ENCODE measurements around the gene CACNA1A.
A peak's percentile ranks its signal among the peaks of the same experiment; 100 is the strongest.
"Not testable (repeated sequence)": the region's sequence is repeated elsewhere in the genome, so short reads cannot be mapped to it uniquely, and the experiment has no call there.

The CACNA1A gene

DNA sequence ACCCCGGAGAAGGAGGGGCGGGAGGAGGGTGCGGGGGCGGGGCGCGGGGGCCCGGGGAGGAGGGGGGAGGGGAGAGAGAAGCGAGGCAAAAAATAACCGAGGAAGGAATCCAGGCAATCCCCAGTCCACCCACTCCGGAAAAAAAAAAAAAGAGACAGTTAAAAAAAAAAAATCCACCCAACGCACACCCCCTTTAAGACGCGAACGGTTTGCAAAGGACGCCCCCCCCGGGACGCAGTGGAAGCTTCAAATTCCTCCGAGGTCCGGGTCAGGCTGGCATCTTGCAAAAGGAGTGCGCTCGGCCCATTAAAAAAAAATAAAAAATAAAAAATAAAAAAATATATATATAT lies at the start of gene CACNA1A:
Gene CACNA1A (minus strand): TSS at position 9 of the 350 bp plus-strand sequence. CDS start 255 bp downstream, outside the sequence.
- DNase-seq: no peak

DNA sequence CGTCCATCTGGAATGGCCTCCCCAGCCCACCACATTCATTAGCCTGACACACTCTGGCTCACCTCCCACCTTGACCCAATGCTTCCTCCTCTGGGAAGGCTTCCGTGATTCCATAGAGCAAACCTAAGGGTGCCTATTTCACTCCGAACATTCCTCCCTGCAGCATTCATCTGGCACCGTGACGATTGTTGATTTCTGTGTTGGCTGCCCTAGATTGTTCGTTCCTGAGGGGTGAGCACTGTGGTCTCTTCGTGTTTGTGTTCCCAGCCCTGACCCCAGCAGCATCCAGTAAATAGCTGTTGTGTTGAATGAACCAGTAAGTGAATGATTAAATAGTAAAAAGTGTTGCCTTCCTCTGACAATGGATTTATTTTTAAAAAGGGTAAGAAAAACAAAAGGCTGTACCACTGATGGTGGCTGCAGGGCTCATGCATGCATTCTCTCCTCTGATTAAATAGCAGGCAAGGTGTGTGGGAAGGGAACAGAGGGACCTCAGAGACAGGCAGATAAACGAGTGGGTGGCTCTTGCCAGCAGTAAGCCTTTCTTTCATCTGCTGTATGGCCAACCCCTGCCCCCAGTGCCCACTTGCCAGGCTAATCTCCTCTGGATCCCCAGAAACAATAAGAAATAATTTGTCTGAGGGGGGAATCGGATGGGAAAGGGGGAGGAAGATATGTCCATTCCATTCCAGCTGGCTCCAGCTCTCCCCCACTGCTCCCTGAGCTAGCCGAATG lies 48.4 kb upstream of the CACNA1A start:
- DNase-seq: no peak

DNA sequence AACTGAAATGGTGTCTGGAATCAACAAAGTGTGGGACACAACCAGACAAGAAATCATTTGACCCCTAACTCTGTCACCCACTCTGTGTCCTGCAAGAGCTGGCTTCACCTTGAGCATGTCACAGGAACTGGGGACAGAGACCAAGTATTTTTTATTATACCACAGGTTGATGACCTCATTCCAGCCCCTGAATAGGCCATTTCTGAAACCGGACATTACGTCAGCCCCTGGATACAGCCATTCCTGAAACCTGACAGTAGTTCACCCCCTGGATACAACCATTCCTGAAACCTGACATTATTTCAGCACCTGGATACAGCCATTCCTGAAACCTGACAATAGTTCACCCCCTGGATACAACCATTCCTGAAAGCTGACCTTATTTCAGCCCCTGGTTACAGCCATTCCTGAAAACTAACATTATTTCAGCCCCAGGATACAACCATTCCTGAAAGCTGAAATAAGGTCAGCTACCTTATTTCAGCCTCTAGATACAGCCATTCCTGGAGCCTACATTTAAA lies 47.7 kb upstream of the CACNA1A start:
- DNase-seq: no peak

DNA sequence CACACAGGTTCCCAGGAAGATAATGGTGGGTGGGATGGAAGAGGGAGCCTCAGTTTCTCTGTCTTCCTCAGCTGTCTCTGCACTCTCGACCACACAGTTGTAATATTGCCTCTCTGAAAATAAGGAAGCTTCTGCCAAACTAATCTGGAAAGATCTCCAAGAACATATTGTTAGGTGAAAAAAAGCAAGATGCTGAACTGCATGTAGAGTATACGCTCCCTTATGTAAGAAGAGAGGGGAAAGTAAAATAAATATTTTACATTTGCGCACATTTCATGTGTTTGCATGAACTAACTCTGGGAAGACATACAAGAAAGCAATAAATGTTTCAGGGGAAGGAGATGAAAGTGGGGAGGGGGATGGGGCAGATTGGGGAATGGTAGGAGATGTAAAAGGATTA lies 41.9 kb upstream of the CACNA1A start:
- DNase-seq: no peak

DNA sequence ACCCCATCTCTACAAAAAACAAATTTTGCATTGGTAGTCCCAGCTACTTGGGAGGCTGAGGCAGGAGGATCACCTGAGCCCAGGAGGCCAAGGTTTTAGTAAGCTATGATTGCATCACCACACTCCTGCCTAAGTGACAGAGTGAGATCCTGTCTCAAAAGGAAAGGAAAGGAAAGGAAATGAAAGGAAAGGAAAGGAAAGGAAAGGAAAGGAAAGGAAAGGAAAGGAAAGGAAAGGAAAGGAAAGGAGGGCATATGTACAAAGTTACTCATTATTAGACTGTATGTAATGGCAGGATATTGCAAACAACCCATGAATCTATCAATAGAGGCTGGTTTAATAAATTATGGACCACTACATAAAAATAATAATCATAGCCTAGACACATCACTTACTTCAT lies 40.8 kb upstream of the CACNA1A start:
- DNase-seq: no peak

DNA sequence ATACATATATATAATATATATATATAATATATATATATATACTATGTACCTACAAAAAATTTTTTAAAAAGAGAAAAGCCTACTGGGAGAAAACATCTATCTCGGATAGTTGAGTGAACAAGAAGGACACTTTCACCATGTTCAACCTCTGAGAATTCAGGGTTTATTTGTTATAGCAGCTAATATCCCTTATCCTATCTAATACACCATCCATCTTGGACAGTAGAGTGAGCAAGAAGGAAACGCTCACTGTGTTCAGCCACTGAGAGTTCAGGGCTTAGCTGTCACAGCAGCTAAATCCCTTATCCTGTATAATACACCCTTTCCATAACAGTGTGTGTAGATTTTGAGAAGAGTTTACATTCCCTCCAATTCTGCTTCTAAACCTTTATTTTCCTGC lies 38.1 kb upstream of the CACNA1A start:
- DNase-seq: no peak

DNA sequence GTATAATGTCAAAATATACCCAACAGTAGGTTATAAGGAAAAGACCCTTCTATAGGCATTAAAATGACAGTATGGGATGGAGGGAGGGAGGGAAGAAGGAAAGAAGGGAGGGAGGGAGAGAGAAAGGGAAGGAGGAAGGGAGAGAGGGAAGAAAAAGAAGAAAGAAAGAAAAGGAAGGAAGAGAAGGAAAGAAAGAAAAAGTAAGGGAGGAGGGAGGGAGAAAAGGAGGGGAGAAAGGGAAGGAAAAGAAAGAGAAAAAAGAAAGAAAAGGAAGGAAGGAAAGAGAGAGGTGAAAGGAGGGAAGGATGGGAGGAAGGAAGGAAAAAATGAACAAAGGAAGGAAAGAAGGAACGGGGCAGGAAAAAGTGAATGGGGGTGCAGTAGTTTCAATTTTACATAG lies 35.3 kb upstream of the CACNA1A start:
- no peak for DNase-seq

DNA sequence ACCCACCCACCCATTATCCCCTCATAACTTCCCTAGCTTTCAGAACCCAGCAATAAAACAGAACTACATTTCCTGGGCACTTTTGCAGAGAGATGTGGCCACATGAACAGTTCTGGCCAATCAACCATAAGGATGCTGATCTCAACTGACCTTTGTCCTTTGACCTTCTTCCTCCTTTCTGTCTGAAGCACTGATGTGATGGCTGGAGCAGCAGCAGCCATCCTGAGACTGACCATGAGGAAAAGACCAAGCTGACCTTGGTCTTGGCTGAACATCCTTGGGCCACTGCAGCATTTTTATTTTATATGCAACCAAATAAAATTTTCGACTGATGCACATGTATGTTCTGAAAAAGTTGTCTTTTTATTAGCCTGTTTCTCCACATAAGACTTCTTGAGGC lies 33.1 kb upstream of the CACNA1A start:
- DNase-seq: no peak

DNA sequence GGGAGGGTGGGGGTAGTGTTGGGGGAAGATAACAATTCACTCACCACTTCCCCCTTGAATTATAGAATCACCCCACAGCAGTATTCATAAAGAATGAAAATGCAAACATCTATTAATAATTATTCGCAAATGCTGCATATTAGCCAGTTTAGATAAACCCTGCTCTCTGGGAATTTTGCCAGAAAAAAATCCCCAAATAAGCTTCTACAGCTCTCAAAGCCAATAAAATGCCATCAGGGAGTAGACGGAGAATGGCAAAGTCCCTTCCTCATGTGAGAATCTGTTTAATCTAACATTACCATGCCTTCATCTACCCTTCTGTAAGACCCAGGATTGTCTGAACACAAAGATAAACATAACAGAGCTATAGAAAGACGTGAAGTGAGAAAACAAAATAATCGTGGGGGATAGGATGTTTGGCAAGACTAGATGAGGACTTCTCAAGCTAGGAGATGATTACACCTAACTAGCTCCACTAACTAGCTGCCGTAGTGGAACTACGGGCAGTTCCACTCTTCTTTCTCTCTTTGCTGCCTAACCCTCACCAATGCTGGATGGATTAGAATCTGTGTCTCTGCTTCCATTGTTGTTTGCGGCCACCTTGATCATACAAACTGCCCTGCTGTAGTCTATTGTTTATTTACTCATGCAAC lies 32.4 kb upstream of the CACNA1A start:
- no peak for DNase-seq

DNA sequence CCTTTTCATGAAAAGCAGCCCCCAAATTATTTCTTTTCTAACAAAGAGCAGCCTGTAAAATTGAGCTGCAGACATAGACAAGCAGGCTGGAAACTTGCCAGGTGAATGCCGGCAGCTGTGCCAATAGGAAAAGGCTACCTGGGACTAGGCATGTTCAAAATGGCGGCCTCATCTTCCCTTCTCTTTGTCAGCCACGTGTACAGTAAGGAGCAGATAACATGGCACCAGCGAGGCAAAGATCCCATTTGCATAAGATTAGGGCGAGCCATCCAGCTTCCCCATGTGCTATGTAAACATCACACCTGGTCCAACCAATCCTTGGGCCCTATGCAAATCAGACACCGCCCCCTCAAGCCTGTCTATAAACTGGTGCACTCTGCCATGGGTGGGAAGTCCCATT lies 31.2 kb upstream of the CACNA1A start:
- no peak for DNase-seq

DNA sequence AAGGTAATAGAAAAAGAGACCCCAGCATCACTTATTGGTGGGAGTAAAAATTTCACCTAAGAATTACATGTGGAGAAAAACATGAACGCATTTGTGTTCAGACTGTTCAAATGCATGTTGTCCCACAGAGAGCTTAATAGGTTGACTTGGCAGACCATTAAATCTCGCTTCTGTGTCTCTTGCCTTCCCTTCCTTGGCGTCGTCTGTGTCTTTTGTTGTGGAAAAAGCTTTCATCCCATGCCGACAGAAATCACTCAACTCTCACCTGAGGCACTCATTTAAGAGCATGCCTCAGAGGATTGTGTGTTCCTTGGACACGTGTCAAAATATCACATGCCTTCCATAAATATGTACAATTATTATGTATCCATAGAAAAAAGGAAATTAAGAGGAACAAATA lies 24.4 kb upstream of the CACNA1A start:
- no peak for DNase-seq

DNA sequence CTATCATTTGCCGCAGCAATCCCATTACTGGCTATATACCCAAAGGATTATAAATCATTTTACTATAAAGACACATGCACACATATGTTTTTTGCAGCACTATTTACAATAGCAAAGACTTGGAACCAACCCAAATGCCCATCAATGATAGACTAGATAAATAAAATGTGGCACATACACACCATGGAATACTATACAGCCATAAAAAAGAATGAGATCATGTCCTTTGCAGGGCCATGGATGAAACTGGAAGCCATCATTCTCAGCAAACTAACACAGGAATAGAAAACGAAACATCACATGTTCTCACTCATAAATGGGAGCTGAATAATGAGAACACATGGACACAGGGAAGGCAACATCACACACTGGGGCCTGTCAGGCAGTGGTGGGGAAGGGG lies 23.4 kb upstream of the CACNA1A start:
- DNase-seq: not testable (repeated sequence)

DNA sequence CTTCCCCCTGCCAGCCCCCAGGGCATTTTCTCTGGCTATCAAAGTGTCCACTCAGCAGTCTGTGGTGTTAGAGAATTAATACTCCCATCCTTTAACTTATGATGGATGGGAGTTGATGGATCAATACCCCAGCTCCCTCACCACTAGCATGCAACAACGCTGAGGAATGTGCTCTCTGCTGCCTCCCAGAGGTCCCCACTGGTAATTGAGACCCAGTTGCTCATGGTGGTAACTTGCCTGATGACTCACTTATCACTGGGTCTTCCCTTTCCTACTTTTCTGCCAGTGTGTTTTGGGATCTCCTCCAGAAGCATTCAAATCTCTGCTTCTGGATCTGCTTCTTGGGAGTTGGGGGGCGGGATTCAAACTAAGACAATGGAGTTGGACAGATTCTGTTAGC lies 20.3 kb upstream of the CACNA1A start:
- DNase-seq: peak; percentile 15

DNA sequence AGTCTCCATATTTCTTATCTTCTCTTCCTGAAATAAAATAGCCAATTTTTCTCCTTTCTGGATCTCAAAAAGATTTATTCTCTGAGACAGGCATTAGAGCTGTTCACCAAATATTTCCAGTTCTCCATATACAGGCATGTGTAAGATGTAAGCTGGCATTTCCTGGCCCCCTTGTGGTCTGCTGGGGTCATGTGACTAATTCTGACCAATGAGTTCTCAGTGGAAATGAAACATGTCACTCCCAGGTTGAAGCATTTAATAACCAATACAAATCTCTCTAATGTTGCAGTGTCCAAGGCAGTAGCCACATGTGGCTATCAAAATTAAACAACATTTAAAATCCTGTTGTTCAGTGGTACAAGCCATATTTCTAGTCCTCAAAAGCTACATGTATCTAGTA lies 14.8 kb upstream of the CACNA1A start:
- DNase-seq: no peak

DNA sequence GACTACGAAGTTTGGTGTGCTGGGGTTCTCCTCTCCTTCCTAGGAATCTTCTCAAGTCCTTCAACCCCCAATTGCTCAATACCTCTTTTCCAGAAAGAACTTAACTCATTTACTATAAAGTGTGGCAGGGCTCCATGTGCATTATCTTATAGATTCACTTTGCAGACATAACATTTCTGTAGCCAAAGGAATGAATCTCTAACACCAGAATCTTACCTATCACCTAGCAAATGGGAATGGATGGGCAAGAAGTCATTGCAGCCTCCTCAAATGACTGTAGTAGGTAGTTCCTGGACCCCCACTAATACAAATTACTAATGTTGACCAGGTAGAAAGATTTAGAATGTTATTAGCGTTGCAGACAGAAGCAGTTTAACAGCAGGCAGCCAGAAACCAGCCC lies 5.7 kb upstream of the CACNA1A start:
- DNase-seq: no peak

DNA sequence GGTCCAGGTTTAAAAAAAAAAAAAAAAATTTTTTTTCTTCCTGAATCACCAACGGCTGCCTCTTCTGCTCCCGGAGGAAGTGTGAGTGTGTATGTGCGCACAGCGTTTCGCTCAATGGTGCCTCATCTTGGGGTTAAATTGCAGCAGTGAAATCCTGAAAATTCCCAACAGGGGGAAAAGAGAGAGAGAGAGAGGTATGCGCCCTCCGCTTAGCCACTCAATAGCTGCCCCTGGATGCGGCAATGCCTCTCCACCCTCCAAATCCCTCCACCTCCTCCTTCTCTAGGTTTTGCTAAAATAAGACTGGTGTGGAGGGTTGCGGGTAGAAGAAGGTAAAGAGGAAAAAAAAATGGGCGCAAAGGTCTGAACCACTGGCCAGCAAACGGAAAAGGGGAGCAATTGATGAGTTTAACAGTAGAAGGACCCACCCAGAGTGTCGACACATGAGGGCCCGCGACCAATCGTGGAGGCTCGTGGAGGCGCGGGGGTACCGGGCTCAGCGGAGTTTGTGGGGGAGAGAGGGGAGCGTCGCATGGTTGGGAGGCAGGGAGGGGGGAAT lies 853 bp upstream of the CACNA1A start:
- no peak for DNase-seq

DNA sequence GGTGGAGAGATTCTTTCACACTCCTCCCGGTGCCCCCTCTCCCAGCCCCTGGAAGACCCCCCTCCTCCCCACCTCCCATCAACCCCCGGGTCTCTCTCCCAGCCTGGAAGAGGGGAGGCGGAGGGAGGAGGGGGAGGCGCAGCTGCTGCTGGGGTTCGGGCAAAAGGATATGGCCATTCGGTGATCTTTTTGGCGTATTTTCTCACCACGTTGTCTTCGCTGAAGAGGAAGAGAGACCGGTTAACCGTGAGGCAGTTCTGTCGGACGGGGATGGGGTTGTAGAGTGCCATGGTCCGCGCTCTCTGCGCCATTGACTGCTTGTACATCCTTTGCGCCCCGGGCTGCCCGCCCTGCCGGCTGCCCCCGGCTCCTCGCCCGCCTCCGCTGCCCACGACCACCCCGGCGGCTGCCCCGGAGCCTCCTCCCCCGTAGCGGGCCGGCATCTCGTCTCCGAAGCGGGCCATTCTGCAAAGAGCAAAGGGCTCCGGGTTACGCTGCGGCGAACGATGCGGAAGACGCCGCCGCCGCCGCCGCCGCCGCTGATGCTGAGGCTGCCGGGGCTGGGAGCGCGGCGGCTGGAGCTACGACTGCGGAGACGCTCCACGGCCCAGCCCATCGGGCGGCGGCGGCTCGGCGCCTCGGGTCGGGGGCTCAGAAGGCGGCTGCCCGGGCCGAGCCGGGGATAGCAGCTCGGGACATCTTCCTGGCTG lies 363 bp downstream of the CACNA1A start:
- DNase-seq: no peak

DNA sequence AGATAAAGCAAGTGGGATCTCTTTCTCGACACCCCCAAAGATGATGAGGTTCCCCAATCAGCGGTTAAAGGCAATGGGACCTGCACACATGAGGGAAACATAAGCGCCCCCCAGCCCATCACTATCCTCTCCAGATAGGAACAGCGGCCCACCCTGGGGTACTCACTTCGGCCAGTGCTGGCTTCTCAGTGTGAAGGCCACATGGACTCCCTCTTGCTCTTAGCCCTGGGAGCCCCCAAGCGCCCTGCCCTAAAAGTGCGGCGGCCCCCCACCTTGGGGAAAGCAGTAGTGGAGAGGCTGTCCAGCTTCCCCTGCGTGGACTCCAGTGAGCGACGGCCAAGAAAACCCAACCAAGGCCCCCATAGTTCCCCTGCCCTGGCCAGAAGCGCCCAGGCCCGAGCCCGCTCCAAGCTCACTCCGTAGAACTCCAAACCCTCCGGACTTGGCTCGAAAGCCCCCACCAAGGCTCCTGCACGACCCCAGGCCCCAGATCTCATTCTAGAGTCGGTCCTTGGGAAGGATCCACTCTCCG lies 1.0 kb downstream of the CACNA1A start:
- DNase-seq: no peak

DNA sequence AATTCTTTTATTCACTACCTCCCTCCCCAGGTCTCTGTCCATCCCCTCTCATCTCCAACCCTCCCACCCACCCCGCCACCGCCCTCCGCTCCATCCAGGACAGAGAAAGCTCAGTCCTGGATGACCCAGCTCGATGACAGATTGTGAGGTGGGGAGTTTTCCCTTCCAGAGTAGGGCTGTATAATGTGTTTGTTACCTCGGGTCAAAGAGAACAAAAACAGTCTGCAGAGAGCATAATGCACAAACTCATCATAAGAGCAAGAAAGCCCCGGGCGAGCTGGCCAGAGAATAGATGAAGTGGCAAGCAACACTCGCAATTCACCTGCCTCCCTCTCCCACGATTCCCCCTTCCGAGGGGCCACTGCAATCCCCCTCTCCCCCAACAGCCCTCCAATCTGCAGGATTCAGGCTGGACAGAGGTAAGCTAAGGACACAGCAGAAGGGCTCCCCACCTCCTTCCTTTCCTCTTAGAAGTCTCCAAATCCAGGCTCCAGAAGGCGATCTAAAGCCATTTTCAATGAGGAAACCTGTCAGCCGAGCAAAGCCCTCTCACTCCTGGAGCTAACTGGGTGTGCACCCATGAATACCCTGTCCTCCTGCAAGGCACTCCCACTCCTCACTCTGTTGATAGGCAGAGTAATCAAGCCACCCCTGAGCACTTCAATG lies 2.6 kb downstream of the CACNA1A start:
- DNase-seq: no peak

DNA sequence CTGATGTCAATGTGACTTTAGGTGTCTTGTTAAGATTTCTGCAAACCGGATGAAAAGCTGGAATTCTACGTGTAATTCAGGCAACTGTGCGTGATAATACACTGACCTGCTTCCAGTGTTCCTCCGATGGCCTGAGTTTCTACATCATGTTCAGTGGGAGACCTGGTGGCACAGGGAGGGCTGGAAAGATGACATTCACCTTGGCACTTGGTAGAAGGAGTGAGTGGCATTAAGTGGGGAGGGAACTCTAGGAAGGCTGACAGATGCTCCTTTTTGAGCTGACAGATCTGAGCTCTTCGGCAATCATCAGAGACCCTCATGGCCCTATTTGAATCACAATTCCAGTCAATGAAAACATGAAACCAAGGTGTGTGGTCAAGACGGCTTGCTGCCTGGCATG lies 4.0 kb downstream of the CACNA1A start:
- no peak for DNase-seq

DNA sequence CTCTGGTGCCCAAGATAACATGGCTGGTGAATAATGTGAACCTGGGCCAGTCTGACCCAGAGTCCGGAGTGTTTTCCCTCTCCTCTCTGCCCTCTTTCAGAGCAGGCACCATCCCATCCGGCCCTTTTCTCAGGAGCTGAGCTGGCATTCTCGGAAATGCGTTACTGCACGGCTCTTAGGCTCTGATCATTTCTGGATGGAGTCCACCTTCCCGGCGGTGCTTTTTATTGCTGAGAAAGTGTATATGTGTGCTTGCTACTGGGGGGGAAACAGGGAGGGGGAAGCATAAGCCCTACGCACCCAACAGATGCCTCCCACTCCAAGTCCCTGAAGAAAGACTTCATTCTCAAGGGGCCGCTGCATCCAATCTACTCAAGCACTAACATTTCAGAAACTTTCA lies 6.6 kb downstream of the CACNA1A start:
- DNase-seq: no peak

DNA sequence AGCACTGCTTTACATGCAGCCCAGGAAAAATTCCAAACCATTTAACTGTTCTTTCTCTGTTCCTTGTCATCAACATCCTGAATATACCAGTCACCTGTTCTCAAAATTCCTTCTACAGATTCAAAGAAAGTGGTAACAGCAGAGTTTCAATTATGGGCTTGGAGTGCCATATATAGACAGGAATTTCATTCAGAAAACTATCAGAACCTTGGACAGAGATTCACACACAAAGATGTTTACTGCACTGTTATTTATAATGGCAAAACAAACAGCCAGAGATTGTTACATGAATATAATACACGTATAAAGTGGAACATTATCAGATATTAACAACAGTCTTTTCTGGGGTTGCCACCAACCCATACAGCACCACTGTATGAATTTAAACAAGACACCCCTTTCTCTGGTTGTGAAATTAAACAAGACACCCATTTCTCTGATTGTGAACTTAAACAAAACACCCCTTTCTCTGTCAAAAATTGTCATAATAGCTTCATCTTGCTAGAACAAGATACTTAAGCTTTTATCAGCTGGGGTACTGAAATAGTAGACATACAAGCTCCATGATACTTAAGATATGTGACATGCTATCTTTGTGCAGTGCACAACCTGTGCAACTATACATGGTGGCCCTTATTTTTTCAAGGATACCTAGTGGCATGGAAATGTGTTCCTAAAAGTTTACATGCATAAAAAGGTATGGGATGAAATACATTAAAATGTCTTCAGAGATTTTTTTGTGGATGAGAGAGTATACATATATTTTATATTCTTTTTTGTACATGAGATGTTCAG lies 12.6 kb downstream of the CACNA1A start:
- DNase-seq: no peak

Measured in MV-4-11 (cell line).